ENCODE results near the gene SPATA22. TPM values are rescaled to one million over a fixed set of nuclear protein-coding genes. Genes with fewer than 3 reads are reported as not detected.
"Not testable (repeated sequence)": the region's sequence is repeated elsewhere in the genome, so short reads cannot be mapped to it uniquely, and the experiment has no call there.

SPATA22 gene
- total RNA-seq, 6 experiments from 2014 or later: not detected

- WGBS (ENCODE audit: insufficient coverage, low coverage, low lambda C conversion rate, missing lambda C conversion rate): 62% methylated on average over 1 of the region's 1 CpG
Observed at GRCh38 chr17:3398310-3398709, 73.3 kb downstream of the SPATA22 start, which contains the start of gene OR1E1. OR1E1 (minus strand) TSS chr17:3398410; CDS start chr17:3398410, 0 bp downstream.

GRCh38 chr17:3397801-3398200, 73.8 kb downstream of the SPATA22 start:
- H3K27me3 ChIP-seq; H3K9me3 ChIP-seq; intact Hi-C loops (cut with DNase I); H3K4me1 ChIP-seq; H3K4me3 ChIP-seq; H3K27ac ChIP-seq; ATAC-seq; H3K36me3 ChIP-seq; DNase-seq: not testable (repeated sequence)
- WGBS (ENCODE audit: insufficient coverage, low coverage, low lambda C conversion rate, missing lambda C conversion rate): 54% methylated on average over 6 of the region's 7 CpGs

More at GRCh38 chr17:3398310-3398709, 73.3 kb downstream of the SPATA22 start, which contains the start of gene OR1E1:
- no peaks in the 10 kb centered on the region for H3K4me1 ChIP-seq
- H3K9me3 ChIP-seq: no peaks in the 10 kb centered on the region
- TF ChIP-seq POLR2A (IDR thresholded peaks at IDR 0.05): no peak
- TF ChIP-seq CTCF (IDR thresholded peaks at IDR 0.05): no peak
- DNase-seq (no peak), ATAC-seq (no peak)
- no peak within 1 kb of the TSS for H3K4me3 ChIP-seq
- intact Hi-C loops (cut with DNase I): no loop called here
- H3K36me3 ChIP-seq: no peaks in the 10 kb centered on the region
- no peak within 1 kb of the TSS for H3K27ac ChIP-seq
- no peaks in the 10 kb centered on the region for H3K27me3 ChIP-seq

Other genes starting within 250 kb of the SPATA22 start
- not detected for gene OR3A1, start 173.5 kb downstream of the SPATA22 start, total RNA-seq
- gene OR3A2, start 85.5 kb downstream of the SPATA22 start, total RNA-seq: not detected
- not detected for gene OR1E1, start 73.4 kb downstream of the SPATA22 start, total RNA-seq
- gene OR3A3, start 60.4 kb downstream of the SPATA22 start, total RNA-seq: not detected
- gene OR1E2, start 38.0 kb downstream of the SPATA22 start, total RNA-seq: not detected
- gene ASPA, start 4.2 kb upstream of the SPATA22 start, total RNA-seq: 1 to 10 TPM; 1.7 to 6.0 (median 4.2) TPM
- 1 to 10 TPM in 1 of 6 experiments, under 1 TPM in 4, not detected in 1; 0.12 to 2.1 (median 0.37) TPM for gene TRPV3, start 86.0 kb upstream of the SPATA22 start, total RNA-seq
- gene TRPV1, start 137.6 kb upstream of the SPATA22 start, total RNA-seq: 10 to 100 TPM in 1 of 6 experiments, 1 to 10 TPM in 5; 3.1 to 12.0 (median 6.4) TPM
- gene SHPK, start 164.4 kb upstream of the SPATA22 start, total RNA-seq: 10 to 100 TPM; 13.5 to 26.1 (median 22.8) TPM
- 10 to 100 TPM in 2 of 6 experiments, 1 to 10 TPM in 4; 6.7 to 30.3 (median 9.4) TPM for gene CTNS, start 164.9 kb upstream of the SPATA22 start, total RNA-seq
- gene TAX1BP3, start 196.8 kb upstream of the SPATA22 start, total RNA-seq: 10 to 100 TPM in 4 of 6 experiments, 1 to 10 TPM in 2; 8.1 to 60.9 (median 34.7) TPM
- 10 to 100 TPM; 19.7 to 27.7 (median 24.4) TPM for gene EMC6, start 197.0 kb upstream of the SPATA22 start, total RNA-seq
- 1 to 10 TPM in 1 of 6 experiments, under 1 TPM in 5; 0.13 to 1.1 (median 0.40) TPM for gene P2RX5, start 224.3 kb upstream of the SPATA22 start, total RNA-seq

Data from right lobe of liver (tissue), 6 donors.